HCT116 (cell line): ENCODE measurements around the gene GPS1. TPM values are rescaled to one million over a fixed set of nuclear protein-coding genes. Genes with fewer than 3 reads are reported as not detected.

Experiments used
- ATAC-seq: fragments of 200-7000 bp; cut with Tn5 transposase; 2 replicates; pipeline ENCODE4 v1.9.1; 2020; ENCODE audit warnings: mild to moderate bottlenecking, moderate library complexity
- BruUV-seq: library from RNA; stranded (reverse); fragments of 400-500 nt; replicated peaks from 2 replicates; lab custom pipeline; 2021; lab: Mats Ljungman, UMichigan
- CTCF ChIA-PET: fragments of 300-600 bp; sonication (Branson Sonifier 250); formaldehyde crosslinking; loops from one replicate; lab custom pipeline; 2021; ENCODE audit warnings: antibody characterized with exemption; lab: Charles Lee
- POLR2A ChIA-PET: fragments of 300-600, 350-600 bp; sonication (Branson Sonifier 250); formaldehyde crosslinking; loops from one replicate; lab custom pipeline; 2021; ENCODE audit warnings: antibody characterized with exemption; lab: Charles Lee
- RAD21 ChIA-PET, 2 experiments: fragments of 300-600 bp; sonication (Branson Sonifier 250); formaldehyde crosslinking; loops; one replicate each; lab custom pipeline; 2023; ENCODE audit warnings: low total read pairs in 2 of 2; ENCODE audit not compliant: uncharacterized antibody in 2 of 2, unreplicated experiment in 2 of 2, low non-redundant PET in 1 of 2; lab: Charles Lee
- DNase-seq: peaks from one replicate; pipeline ENCODE4 v3.0.0-alpha.2; 2010; ENCODE audit warnings: low read depth, low spot score
- H2AFZ ChIP-seq: fragments of 200-600 bp; shearing (Covaris generic), sonication (generic); 2 replicates; pipeline ENCODE4 v1.6.1; 2017; ENCODE audit warnings: low read depth, mixed run types, mixed read lengths, antibody characterized with exemption, low read length; ENCODE audit not compliant: poor library complexity, severe bottlenecking
- H3K27ac ChIP-seq: 2 replicates; pipeline ENCODE4 v1.5.1; 2012; ENCODE audit warnings: low read depth, low read length
- H3K27me3 ChIP-seq: fragments of 200-600 bp; sonication (generic); 2 replicates; pipeline ENCODE4 v1.6.1; 2016; ENCODE audit warnings: mixed run types, low read length, mixed read lengths; ENCODE audit not compliant: insufficient read depth
- H3K36me3 ChIP-seq, 2 experiments: fragments of 200-500 bp in 1 of 2; fragments of 200-600 bp in 1 of 2; sonication (Bioruptor generic) in 1 of 2; sonication (generic) in 1 of 2; 2 replicates each; pipeline versions ENCODE4 v1.5.1 to v1.6.1; 2014 to 2016; ENCODE audit warnings: low read length in 2 of 2, inconsistent platforms in 1 of 2, mixed read lengths in 1 of 2, mixed run types in 1 of 2; ENCODE audit not compliant: insufficient read depth in 2 of 2, control insufficient read depth in 1 of 2
- H3K4me1 ChIP-seq, 2 experiments: fragments of 200-600 bp in 1 of 2; sonication (generic) in 1 of 2; 2 replicates each; pipeline versions ENCODE4 v1.5.1 to v1.6.1; 2012 to 2017; ENCODE audit warnings: low read length in 2 of 2, inconsistent platforms in 1 of 2, mild to moderate bottlenecking in 1 of 2, mixed read lengths in 1 of 2, mixed run types in 1 of 2, moderate library complexity in 1 of 2; ENCODE audit not compliant: insufficient read depth in 2 of 2, control insufficient read depth in 1 of 2
- H3K4me2 ChIP-seq: fragments of 200-600 bp; sonication (generic); 2 replicates; pipeline ENCODE4 v1.6.1; 2017; ENCODE audit warnings: mixed run types, low read length, mixed read lengths
- H3K4me3 ChIP-seq, 2 experiments: fragments of 200-600 bp in 1 of 2; sonication (generic) in 1 of 2; replicated peaks in 1 of 2; 2 replicates each; pipeline ENCODE4 v1.5.1; 2011 to 2016; ENCODE audit warnings: low read length in 2 of 2, control low read depth in 1 of 2, low read depth in 1 of 2, mild to moderate bottlenecking in 1 of 2, mixed read lengths in 1 of 2, mixed run types in 1 of 2
- H3K79me2 ChIP-seq: fragments of 200-600 bp; sonication (generic); 2 replicates; pipeline ENCODE4 v1.6.1; 2017; ENCODE audit warnings: mild to moderate bottlenecking, mixed run types, low read length, moderate library complexity, mixed read lengths; ENCODE audit not compliant: insufficient read depth
- H3K9ac ChIP-seq: fragments of 200-600 bp; sonication (generic); 2 replicates; pipeline ENCODE4 v1.6.1; 2016; ENCODE audit warnings: low read length, mixed read lengths
- H3K9me2 ChIP-seq: fragments of 200-600 bp; sonication (generic), shearing (Covaris generic); 2 replicates; pipeline ENCODE4 v1.6.1; 2017; ENCODE audit warnings: mixed run types, mild to moderate bottlenecking, moderate library complexity; ENCODE audit not compliant: insufficient read depth
- H3K9me3 ChIP-seq, 2 experiments: fragments of 200-500 bp in 1 of 2; fragments of 200-600 bp in 1 of 2; sonication (Bioruptor generic) in 1 of 2; sonication (generic) in 1 of 2; 2 replicates each; pipeline ENCODE4 v1.6.1; 2014 to 2017; ENCODE audit warnings: low read length in 2 of 2, mixed read lengths in 2 of 2, inconsistent platforms in 1 of 2, low read depth in 1 of 2, mild to moderate bottlenecking in 1 of 2, mixed run types in 1 of 2, moderate library complexity in 1 of 2; ENCODE audit not compliant: control insufficient read depth in 1 of 2, insufficient read depth in 1 of 2
- H4K20me1 ChIP-seq: fragments of 200-600 bp; sonication (generic), shearing (Covaris generic); 2 replicates; pipeline ENCODE4 v1.6.1; 2017; ENCODE audit warnings: mixed run types, mild to moderate bottlenecking, moderate library complexity; ENCODE audit not compliant: insufficient read depth
- CBX3 ChIP-seq: IDR thresholded peaks from 2 replicates; pipeline ENCODE4 v1.6.1; 2012; ENCODE audit warnings: low read depth
- EGR1 ChIP-seq: IDR thresholded peaks from 2 replicates; pipeline ENCODE4 v1.6.1; 2012; ENCODE audit warnings: low read depth
- ELF1 ChIP-seq: IDR thresholded peaks from 2 replicates; pipeline ENCODE4 v1.6.1; 2012; ENCODE audit warnings: low read depth, borderline replicate concordance
- EZH2phosphoT487 ChIP-seq: fragments of 200-600 bp; IDR thresholded peaks from 2 replicates; pipeline ENCODE4 v1.6.1; 2018; ENCODE audit warnings: antibody characterized with exemption, borderline replicate concordance
- FOSL1 ChIP-seq: IDR thresholded peaks from 2 replicates; pipeline ENCODE4 v1.6.1; 2012; ENCODE audit warnings: low read depth
- POLR2AphosphoS5 ChIP-seq: IDR thresholded peaks from 2 replicates; pipeline ENCODE4 v1.6.1; 2011; ENCODE audit warnings: mild to moderate bottlenecking, low read depth, low read length, moderate library complexity
- SRF ChIP-seq: IDR thresholded peaks from 2 replicates; pipeline ENCODE4 v1.6.1; 2012; ENCODE audit warnings: low read depth
- TCF7L2 ChIP-seq: IDR thresholded peaks from 2 replicates; pipeline ENCODE4 v1.7.0; 2011; ENCODE audit warnings: borderline replicate concordance, inconsistent platforms; ENCODE audit not compliant: insufficient read depth, insufficient read length; ENCODE audit errors: extremely low read depth
- YY1 ChIP-seq: IDR thresholded peaks from 2 replicates; pipeline ENCODE4 v1.6.1; 2011; ENCODE audit warnings: low read length, low read depth, moderate library complexity, mild to moderate bottlenecking; ENCODE audit not compliant: insufficient replicate concordance; ENCODE audit errors: extremely low read depth
- ZNF274 ChIP-seq: fragments of 200-500 bp; sonication (Bioruptor generic); IDR thresholded peaks from 2 replicates; pipeline ENCODE4 v1.6.1; 2014; ENCODE audit warnings: mild to moderate bottlenecking, low read depth, low read length, inconsistent platforms
- intact Hi-C: fragments of 100-400 bp; cut with micrococcal nuclease; formaldehyde crosslinking; loops from 2 replicates; pipeline ENCODE4 v1.10.0; 2022
- total RNA-seq: library from RNA; stranded (reverse); gene quantifications from one replicate; pipeline ENCODE4 v1.2.1, GENCODE V29; 2021; ENCODE audit not compliant: unreplicated experiment
- TF ChIP-seq, protein P1 (sequence below): IDR thresholded peaks from 2 replicates; pipeline ENCODE4 v1.6.1; 2012
- TF ChIP-seq, protein P2 (sequence below): IDR thresholded peaks from 2 replicates; pipeline ENCODE4 v1.6.1; 2012; ENCODE audit warnings: low read depth
- TF ChIP-seq, protein P3 (sequence below): IDR thresholded peaks from 2 replicates; pipeline ENCODE4 v1.6.1; 2012

GPS1 gene
- total RNA-seq, 1 experiment from 2014 or later = 205 TPM

DNA sequence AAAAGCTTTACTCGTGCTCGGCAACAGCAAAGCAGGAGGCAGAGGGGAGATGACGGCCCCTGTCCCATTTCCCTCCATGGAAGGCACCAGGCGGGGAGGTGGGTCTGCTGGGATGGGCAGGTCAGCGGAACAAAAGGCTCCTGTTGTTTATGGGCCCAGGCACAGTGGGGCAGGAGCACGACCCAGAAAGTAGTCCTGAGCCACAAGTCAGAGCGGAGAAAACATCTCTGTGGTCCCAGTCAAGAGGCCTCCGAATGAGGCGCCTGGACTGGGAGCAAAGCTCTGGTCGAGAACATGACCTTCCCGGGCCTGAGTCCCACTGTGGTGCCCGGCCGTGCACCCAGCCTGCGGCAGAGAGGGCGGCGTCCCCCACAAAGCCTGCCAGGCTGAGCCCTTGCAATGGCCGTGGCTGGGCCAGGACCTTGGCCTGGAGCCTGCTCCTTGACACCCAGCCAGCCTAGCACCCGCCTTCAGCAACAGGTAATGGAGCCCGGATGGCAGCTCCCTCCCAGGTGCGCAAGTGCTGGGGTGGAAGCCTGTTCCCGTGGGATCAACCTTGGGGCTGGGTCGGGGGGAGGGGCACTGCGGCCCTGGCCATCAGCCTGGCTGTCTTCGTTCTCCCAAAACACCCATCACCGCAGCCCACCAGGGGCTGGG, 3.7 kb upstream of the GPS1 start:
- no peak for ATAC-seq
- H3K27ac ChIP-seq = no peak overlapping the region; the same call in 1 of the 2 replicates
- no peaks in the 10 kb centered on the region for H3K27me3 ChIP-seq
- H3K9me2 ChIP-seq = no peaks in the 10 kb centered on the region
- TSS peak; percentile 22 for BruUV-seq
- CTCF ChIA-PET = no interaction called here
- no peak overlapping the region for H3K4me3 ChIP-seq
- intact Hi-C loops = no loop called here
- no peak overlapping the region for H2AFZ ChIP-seq
- no peak for TF ChIP-seq FOSL1
- TF ChIP-seq EGR1 = no peak
- TF ChIP-seq EZH2phosphoT487 = no peak
- TF ChIP-seq YY1 = no peak
- TF ChIP-seq SRF = no peak
- no peak for DNase-seq
- H3K9me3 ChIP-seq = no peaks in the 10 kb centered on the region
- RAD21 ChIA-PET = interaction anchor here in 1 of 2 experiments (0.7 kb wide), 1 partner anchor 28 kb away, joined by 3 read pairs; no protein-coding TSS in a partner anchor
- peaks cover 7 to 19% of the 10 kb centered on the region in 2 experiments; a peak in 2 of 4 replicates for H3K36me3 ChIP-seq
- H3K4me1 ChIP-seq = peaks cover 8 to 15% of the 10 kb centered on the region in 2 experiments; a peak in 3 of 4 replicates
- POLR2A ChIA-PET = no interaction called here
- H3K4me2 ChIP-seq = no peak overlapping the region
- H4K20me1 ChIP-seq = no peaks in the 10 kb centered on the region
- no peak overlapping the region for H3K9ac ChIP-seq
- peaks cover 25% of the 10 kb centered on the region for H3K79me2 ChIP-seq

DNA sequence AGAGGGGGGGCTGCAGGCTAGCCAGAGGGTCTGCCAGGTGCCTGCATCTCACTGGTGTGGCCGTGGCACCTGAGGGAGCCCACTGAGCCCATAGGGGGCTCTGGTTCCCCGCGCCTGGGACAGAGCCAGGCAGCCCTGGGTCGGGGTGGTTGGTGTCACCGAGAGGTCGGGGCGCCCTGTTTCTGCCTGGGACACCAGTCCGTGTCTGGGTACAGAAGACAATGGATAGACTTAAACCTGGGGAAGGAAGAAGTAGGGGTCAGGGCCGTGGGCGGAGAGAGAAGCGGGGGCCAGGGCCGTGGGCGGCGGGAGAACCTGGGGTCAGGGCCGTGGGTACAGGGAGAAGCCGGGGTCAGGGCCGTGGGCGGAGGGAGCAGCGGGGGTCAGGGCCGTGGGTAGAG, 3.1 kb upstream of the GPS1 start:
- H3K9ac ChIP-seq = no peak overlapping the region
- peaks cover 13 to 20% of the 10 kb centered on the region in 2 experiments; a peak in 3 of 4 replicates for H3K4me1 ChIP-seq
- CTCF ChIA-PET = no interaction called here
- H3K4me3 ChIP-seq = no peak overlapping the region
- H3K27ac ChIP-seq = no peak overlapping the region
- no peak for DNase-seq
- no peaks in the 10 kb centered on the region for H3K27me3 ChIP-seq
- H2AFZ ChIP-seq = no peak overlapping the region
- H3K79me2 ChIP-seq = peaks cover 30% of the 10 kb centered on the region
- H4K20me1 ChIP-seq = no peaks in the 10 kb centered on the region
- peaks cover 7 to 19% of the 10 kb centered on the region in 2 experiments; a peak in 2 of 4 replicates for H3K36me3 ChIP-seq
- TF ChIP-seq ELF1 (no peak), EGR1 (no peak), TCF7L2 (no peak), CBX3 (no peak), ZNF274 (no peak), POLR2AphosphoS5 (no peak)
- TF ChIP-seq, protein P1, sequence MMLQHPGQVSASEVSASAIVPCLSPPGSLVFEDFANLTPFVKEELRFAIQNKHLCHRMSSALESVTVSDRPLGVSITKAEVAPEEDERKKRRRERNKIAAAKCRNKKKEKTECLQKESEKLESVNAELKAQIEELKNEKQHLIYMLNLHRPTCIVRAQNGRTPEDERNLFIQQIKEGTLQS = no peak
- TF ChIP-seq, protein P2, sequence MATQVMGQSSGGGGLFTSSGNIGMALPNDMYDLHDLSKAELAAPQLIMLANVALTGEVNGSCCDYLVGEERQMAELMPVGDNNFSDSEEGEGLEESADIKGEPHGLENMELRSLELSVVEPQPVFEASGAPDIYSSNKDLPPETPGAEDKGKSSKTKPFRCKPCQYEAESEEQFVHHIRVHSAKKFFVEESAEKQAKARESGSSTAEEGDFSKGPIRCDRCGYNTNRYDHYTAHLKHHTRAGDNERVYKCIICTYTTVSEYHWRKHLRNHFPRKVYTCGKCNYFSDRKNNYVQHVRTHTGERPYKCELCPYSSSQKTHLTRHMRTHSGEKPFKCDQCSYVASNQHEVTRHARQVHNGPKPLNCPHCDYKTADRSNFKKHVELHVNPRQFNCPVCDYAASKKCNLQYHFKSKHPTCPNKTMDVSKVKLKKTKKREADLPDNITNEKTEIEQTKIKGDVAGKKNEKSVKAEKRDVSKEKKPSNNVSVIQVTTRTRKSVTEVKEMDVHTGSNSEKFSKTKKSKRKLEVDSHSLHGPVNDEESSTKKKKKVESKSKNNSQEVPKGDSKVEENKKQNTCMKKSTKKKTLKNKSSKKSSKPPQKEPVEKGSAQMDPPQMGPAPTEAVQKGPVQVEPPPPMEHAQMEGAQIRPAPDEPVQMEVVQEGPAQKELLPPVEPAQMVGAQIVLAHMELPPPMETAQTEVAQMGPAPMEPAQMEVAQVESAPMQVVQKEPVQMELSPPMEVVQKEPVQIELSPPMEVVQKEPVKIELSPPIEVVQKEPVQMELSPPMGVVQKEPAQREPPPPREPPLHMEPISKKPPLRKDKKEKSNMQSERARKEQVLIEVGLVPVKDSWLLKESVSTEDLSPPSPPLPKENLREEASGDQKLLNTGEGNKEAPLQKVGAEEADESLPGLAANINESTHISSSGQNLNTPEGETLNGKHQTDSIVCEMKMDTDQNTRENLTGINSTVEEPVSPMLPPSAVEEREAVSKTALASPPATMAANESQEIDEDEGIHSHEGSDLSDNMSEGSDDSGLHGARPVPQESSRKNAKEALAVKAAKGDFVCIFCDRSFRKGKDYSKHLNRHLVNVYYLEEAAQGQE = no peak
- TF ChIP-seq, protein P3, sequence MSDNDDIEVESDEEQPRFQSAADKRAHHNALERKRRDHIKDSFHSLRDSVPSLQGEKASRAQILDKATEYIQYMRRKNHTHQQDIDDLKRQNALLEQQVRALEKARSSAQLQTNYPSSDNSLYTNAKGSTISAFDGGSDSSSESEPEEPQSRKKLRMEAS = no peak
- no peaks in the 10 kb centered on the region for H3K9me3 ChIP-seq
- BruUV-seq = no TSS peak
- RAD21 ChIA-PET = interaction anchor here in 1 of 2 experiments (0.7 kb wide), 1 partner anchor 27 kb away, joined by 3 read pairs; no protein-coding TSS in a partner anchor
- POLR2A ChIA-PET = no interaction called here
- intact Hi-C loops = no loop called here
- H3K9me2 ChIP-seq = no peaks in the 10 kb centered on the region
- no peak for ATAC-seq
- no peak overlapping the region for H3K4me2 ChIP-seq
